CMK (cell line): ENCODE results near the gene DCHS2.

ENCODE experiments used
- DNase-seq: peaks from one replicate; pipeline ENCODE4 v3.0.0-alpha.2; 2010; ENCODE audit warnings: low read depth

DCHS2 gene

DNA sequence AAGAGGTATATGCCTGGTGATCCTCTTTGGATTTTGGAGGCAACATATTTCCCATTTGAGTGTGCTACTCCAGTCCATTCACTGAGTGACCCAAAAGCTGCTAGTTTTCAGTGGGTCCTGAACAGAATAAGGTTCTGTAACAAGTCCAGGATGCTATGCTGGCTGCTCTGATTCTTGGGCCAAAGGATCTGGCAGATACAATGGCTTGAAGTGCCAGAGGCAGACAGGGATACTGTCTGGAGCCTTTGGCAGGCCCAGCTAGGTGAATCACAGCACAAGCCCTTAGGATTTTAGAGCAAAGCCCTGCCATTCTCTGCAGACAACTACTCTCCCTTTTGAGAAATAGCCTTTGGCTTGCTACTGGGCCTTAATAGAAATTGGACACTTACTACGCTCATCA lies 40.6 kb downstream of the DCHS2 start:
- DNase-seq, result no peak

DNA sequence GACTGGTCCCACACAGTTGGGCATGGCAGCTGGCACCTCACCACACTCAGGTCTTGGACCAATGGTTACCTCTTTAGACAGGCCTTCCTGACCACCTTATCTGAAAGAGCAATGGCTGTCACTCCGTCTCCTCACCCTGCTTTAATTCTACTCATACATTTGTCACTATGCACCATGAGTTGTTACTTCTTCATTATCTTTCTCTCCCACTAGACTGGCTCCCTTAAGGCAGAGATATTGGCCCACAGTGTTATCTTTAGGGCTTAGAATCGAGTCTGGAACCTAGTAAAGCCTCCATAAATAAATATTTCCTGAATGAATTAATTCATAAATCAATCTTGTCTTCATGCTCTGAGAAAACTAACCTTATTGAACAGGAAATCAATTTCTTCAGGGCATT lies 46.6 kb downstream of the DCHS2 start:
- DNase-seq, result no peak

- no peak for DNase-seq
Observed at GRCh38 chr4:154441982-154442381, 49.6 kb downstream of the DCHS2 start.

DNA sequence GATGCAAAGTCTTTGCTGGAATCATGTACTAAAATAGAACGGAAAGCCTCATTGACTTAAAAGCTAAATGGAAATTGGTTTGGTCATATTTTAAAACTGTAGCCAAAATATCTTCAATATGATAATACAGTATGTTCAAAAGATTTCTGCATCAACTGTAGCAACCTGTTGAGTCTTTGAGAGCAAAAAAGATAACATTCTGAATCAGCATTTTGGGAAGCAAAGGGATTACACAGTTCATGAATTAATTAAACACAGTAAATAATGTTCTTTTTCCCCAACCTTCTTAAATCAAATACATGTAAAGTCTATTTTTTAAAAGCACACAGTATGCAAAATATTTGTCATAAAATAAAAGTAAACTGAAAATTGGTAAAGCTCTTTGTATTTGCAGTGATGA lies 50.5 kb downstream of the DCHS2 start:
- DNase-seq, result no peak

DNA sequence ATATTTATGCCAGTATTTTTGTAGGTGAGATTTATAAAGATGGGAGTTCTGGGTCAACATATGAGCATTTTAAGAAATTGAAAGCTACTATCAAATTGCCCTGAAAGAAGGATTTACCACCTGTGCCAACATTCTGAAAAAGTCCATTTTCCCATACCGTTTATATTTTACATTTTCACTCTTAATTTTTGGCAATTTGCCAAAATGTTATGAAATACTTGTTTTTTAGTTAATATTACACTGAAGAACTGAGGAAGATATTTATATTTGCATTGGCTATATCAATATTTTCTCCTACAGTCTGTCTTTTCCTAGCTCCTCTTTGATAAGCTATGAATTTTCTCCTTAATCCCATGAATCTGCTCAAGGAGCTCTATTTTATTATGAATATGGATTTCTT lies 52.4 kb downstream of the DCHS2 start:
- no peak for DNase-seq

DNA sequence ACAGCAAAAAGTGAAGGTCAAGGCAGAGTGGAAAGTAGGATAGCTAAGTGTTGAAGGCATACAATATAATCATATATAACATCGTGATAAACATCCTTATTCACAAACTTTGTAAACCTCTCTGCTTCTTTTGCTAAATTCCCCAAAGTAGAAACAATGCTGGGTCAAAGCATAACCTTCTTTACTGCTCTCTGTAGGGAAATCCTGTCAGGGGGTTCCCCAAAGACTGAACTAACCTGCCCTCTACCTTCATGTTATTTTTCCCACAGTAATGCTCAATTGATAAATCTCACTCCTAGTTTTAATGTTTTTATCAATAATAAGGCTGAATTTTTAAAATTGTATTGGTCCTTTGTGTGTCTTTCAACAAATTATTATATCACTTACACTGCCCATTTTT lies 55.7 kb downstream of the DCHS2 start:
- no peak for DNase-seq

DNA sequence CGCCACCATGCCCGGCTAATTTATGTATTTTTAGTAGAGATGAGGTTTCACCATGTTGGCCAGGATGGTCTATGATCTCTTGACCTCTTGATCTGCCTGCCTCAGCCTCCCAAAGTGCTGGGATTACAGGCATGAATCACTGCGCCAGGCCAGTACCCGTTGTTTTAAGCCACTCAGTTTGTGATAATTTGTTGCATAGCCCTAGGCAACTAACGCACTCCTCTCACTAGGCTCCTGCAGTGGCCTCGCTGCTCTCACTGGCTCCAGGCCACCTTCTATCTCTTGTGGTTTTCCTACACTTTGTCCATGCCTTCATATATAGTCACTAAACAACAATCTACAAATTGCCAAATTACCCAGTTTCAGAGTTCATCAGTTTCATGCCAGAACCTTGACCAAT lies 58.1 kb downstream of the DCHS2 start:
- DNase-seq, result no peak

GRCh38 chr4:154429176-154429575 lies 62.4 kb downstream of the DCHS2 start:
- DNase-seq, result no peak

- DNase-seq, result no peak
Observed at GRCh38 chr4:154427149-154427548, 64.5 kb downstream of the DCHS2 start.

- DNase-seq, result no peak
Observed at GRCh38 chr4:154425514-154425913, 66.1 kb downstream of the DCHS2 start.

- DNase-seq, result no peak
Observed at GRCh38 chr4:154424810-154425484, 66.7 kb downstream of the DCHS2 start.

- no peak for DNase-seq
Observed at GRCh38 chr4:154422152-154422551, 69.4 kb downstream of the DCHS2 start.

DNA sequence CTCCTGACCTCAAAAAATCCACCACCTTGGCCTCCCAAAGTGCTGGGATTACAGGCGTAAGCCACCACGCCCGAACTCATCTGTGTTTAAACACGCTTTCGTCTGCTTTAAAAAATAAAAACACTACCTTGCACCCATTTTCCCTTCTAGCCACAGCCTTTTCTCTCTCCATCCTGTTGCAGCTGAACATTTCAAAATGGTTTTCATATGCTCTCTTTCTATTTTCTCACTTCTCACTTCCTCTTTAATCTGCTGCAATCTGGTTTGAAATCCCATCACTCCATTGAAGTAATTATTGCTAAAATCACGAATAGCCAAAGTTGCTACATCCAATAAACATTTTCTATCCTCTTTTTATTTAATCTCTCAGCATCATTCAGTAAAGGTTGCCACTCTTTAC lies 70.0 kb downstream of the DCHS2 start:
- DNase-seq, result no peak

DNA sequence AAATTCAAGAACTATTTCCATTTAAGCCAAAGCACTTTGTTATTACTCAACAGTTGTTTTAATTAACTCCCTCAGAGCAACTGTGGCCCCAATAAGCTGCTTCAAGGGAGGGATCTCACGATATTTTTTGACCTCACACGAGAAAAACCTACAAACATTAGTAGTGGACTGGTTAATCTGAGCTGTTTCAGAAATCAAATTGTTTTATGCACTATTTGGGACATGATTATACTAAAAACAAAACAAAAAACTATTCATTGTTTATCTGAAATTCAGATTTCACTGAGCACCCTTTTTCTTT lies 74.3 kb downstream of the DCHS2 start:
- DNase-seq, result no peak

DNA sequence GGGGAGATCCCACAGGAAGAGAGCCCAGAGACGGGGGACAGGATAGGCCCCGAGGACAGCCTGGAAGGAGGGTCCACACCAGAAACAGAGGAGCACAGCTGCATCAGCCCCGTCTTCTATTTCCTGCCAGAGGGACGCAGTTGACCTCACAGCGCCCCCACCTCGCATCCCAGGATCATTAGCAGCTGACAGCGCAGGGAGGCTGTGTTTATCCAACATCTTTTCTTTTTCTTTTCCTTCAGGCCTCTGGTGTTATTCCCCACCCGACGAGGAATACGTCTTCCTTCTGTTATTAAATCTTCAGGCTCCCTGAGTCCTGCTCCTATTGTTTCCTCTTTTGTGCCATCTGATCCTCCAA lies 75.4 kb downstream of the DCHS2 start:
- DNase-seq, result no peak

GRCh38 chr4:154415313-154415712 lies 76.3 kb downstream of the DCHS2 start:
- DNase-seq, result no peak

DNA sequence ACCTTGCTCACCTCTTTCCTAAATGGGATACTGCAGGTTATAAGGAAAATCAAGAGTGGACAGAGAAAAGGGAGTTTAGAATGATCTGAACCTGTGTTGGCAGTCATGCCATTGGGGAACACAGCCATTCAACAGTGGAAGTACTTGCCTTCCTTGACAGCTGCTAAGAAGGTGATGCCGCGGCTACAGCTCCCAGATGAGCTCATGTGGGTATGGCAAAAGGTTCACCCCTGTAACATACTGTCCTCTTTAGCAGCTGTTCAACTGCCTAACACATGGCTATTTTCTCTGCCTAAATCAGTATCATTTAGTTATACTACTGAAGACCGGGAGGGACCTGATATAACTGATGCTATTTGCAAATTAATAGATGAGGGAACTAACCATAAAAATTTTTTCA lies 76.8 kb downstream of the DCHS2 start:
- no peak for DNase-seq

DNA sequence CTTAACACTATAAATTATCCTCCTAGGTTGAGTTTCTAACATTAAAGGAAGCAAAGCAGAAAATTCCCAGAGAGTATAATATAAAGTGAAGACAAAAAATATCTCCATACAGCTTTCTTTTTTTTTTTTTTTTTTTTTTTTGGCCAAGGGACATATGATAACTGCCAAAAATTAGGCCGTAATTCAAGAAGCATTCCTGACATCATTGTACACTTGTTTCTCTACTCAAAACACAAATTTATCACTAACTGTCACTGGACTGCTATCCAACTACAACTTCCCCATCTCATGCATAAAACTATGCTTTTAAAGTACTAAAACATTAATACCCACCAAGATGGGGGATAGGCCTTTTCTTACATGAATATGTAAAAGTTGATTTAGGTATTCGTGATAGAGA lies 77.2 kb downstream of the DCHS2 start:
- no peak for DNase-seq

- DNase-seq, result no peak
Observed at GRCh38 chr4:154407443-154407842, 84.2 kb downstream of the DCHS2 start.

DNA sequence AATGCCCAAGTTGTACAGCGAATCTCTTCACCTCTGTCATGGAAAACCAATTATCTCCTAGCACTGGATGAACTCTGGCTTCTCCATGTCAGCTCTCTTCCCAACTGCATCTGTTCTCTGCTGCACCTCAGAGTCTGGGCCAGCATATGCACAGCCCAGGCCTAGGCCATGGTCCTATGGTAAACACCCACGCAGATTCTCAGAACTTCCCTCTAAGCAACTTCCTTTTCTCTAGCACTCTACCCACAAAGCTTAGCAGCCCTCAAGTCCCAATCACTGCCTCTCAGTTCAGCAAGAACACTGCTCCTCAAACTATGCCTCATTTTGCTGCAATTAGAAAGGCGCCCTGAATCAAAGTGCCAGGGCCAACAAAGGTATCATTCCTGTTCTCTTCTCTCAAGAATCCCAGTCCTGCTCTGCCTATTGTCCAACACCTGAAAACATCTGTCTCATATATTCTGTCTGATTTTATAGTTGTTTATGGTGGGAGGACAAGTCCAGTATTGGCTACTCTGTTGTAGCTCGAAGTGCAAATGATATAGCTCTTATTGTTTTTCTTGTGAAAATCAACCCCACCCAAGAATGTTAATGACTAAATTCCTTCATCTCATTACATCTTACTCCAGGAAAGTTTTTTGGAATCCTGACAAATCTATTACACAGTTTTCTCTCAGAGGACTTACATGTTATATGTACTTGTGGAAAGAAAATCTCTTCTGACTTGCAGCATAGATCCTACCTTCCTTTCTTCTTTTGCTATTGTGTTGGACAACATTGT lies 85.4 kb downstream of the DCHS2 start:
- DNase-seq, result no peak

DNA sequence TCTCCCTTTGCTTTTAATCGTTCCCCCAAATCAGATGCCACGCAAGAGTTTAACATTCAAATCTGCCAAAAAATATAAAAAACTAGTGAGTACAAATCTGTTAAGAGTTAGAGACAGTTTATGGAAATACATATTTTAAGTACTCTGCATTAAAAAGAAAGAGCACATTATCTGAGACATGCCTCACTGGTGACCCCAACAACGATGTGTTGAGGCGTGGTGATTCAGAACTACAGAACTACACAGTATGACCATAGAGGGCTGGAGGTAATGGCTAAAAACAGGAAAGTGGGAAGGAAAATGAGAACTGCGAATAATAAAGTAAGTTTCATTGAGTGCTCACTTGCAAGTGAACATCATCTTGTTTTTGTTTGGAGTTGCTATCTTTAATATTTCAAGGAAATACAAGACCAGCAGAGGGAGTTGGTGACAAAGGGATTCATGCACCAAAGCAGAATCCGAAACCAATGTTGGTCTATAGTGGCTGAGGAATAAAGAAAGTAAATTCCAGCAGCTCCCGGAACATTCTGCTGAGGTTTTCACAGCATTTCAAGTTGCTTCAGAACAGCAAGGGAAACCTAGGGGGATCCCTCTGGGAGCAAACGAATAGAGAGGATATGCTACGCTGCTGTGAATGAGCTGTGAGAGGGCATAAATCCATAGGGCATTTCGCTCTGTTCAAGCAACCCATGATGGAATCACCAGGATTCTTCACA lies 92.2 kb downstream of the DCHS2 start:
- DNase-seq, result no peak

DNA sequence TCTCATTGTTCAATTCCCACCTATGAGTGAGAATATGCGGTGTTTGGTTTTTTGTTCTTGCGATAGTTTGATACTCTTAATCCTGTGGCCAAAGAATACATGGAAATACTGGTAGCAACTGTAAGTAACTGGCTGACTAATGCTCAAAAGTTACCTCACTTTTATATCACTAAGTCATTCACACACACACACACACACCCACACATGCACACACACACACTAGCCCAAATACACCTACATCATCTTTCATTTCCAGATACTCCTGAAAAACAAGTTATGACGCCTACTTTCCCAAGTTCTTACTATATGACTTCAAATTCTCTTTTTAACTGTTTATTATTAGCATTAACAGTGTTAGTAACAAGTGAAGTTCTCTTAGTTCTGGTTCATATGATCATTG lies 101.3 kb downstream of the DCHS2 start:
- no peak for DNase-seq

- DNase-seq, result no peak
Observed at GRCh38 chr4:154389148-154389547, 102.5 kb downstream of the DCHS2 start.

GRCh38 chr4:154384012-154384411 lies 107.6 kb downstream of the DCHS2 start:
- DNase-seq, result no peak
